Calu3 (cell line): ENCODE data around the gene PINK1. TPM values are rescaled to one million over a fixed set of nuclear protein-coding genes. Genes with fewer than 3 reads are reported as not detected.
A peak's percentile ranks its signal among the peaks of the same experiment; 100 is the strongest.

Experiments
- BruUV-seq: library from RNA; stranded (reverse); fragments of 400-500 nt; replicated peaks from 2 replicates; lab custom pipeline; 2021; lab: Mats Ljungman, UMichigan
- CTCF ChIA-PET: fragments of 300-600 bp; sonication (Branson Sonifier 250); formaldehyde crosslinking; loops from one replicate; lab custom pipeline; 2022; ENCODE audit warnings: antibody characterized with exemption; lab: Charles Lee
- DNase-seq: peaks from one replicate; pipeline ENCODE4 v3.0.0; 2022
- H3K27ac Mint-ChIP-seq: one replicate; pipeline ENCODE4 v1.8.0; 2022; ENCODE audit warnings: mixed read lengths; ENCODE audit not compliant: unreplicated experiment
- H3K27me3 Mint-ChIP-seq: one replicate; pipeline ENCODE4 v1.8.0; 2022; ENCODE audit warnings: mixed read lengths; ENCODE audit not compliant: unreplicated experiment
- H3K36me3 Mint-ChIP-seq: one replicate; pipeline ENCODE4 v1.8.0; 2022; ENCODE audit warnings: mild to moderate bottlenecking, moderate library complexity, mixed read lengths; ENCODE audit not compliant: insufficient read depth, unreplicated experiment
- H3K4me1 Mint-ChIP-seq: one replicate; pipeline ENCODE4 v1.8.0; 2022; ENCODE audit warnings: mild to moderate bottlenecking, low read depth, mixed read lengths; ENCODE audit not compliant: unreplicated experiment
- H3K4me3 Mint-ChIP-seq: one replicate; pipeline ENCODE4 v1.8.0; 2022; ENCODE audit warnings: mild to moderate bottlenecking, low read depth, moderate library complexity, mixed read lengths; ENCODE audit not compliant: unreplicated experiment
- H3K9me3 Mint-ChIP-seq: one replicate; pipeline ENCODE4 v1.8.0; 2022; ENCODE audit warnings: low read depth, mixed read lengths; ENCODE audit not compliant: unreplicated experiment
- intact Hi-C: fragments of 100-400 bp; cut with micrococcal nuclease; formaldehyde crosslinking; loops from one replicate; pipeline ENCODE4 v1.10.0; 2022; ENCODE audit not compliant: unreplicated experiment
- total RNA-seq: library from RNA; stranded (reverse); gene quantifications from 2 replicates; pipeline ENCODE4 v1.2.3, GENCODE V29; 2022
- TF ChIP-seq, protein P1 (sequence below): fragments of 200-600 bp; IDR thresholded peaks from one replicate; pipeline ENCODE4 v1.8.0; 2022; ENCODE audit warnings: antibody characterized with exemption; ENCODE audit not compliant: unreplicated experiment

PINK1 gene
- total RNA-seq, 1 experiment from 2014 or later, result 11.2 TPM

DNA sequence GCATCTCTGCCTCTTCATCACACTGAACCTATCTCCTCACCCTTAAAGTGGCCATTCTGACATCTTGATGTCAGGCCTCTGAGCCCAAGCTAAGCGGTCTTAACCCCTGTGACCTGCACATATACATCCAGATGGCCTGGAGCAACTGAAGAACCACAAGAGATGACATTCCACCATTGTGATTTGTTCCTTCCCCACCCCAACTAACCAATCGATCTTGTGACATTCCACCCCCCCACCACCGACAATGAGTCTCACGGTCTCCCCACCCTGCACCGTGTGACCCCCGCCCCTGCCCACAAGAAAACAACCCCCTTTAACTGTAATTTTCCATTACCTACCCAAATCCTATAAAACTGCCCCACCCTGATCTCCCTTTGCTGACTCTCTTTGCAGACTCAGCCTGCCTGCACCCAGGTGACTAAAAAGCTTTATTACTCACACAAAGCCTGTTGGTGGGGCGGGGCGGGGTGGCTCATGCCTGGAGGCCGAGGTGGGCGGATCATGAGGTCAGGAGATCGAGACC lies 21.0 kb upstream of the PINK1 start:
- Mint-ChIP-seq H3K4me3 (peak overlapping the region; percentile 10), H3K27me3 (no peaks in the 10 kb centered on the region), H3K27ac (peak overlapping the region; percentile 78), H3K9me3 (no peaks in the 10 kb centered on the region), H3K4me1 (peaks cover 27% of the 10 kb centered on the region), H3K36me3 (peaks cover 18% of the 10 kb centered on the region)
- intact Hi-C loops, result no loop called here
- DNase-seq, result peak; percentile 49
- CTCF ChIA-PET, result no interaction called here
- TF ChIP-seq, protein P1, sequence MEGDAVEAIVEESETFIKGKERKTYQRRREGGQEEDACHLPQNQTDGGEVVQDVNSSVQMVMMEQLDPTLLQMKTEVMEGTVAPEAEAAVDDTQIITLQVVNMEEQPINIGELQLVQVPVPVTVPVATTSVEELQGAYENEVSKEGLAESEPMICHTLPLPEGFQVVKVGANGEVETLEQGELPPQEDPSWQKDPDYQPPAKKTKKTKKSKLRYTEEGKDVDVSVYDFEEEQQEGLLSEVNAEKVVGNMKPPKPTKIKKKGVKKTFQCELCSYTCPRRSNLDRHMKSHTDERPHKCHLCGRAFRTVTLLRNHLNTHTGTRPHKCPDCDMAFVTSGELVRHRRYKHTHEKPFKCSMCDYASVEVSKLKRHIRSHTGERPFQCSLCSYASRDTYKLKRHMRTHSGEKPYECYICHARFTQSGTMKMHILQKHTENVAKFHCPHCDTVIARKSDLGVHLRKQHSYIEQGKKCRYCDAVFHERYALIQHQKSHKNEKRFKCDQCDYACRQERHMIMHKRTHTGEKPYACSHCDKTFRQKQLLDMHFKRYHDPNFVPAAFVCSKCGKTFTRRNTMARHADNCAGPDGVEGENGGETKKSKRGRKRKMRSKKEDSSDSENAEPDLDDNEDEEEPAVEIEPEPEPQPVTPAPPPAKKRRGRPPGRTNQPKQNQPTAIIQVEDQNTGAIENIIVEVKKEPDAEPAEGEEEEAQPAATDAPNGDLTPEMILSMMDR, result no peak
- BruUV-seq, result no TSS peak

DNA sequence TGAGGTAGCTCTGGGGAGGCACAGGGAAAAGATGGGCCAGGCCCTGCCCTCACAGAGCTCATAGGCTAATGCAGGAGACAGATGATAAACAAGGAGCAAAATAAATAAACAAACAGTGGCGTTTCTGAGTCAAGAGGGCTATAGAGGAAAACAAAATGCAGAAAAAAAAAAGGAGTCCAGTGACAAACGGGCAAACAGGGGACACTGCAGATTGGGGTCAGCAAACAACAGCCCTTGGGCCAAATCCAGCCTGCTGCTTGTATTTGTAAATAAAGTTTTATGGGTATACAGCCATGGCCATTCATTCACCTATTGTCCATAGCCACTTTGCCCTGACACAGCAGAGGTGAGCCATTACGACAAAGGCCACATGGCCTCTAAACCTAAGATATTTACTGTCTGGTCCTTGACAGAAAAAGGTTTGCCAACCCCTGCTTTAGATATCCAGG lies 19.1 kb upstream of the PINK1 start:
- Mint-ChIP-seq H3K27ac (peak overlapping the region; percentile 91), H3K9me3 (no peaks in the 10 kb centered on the region), H3K4me3 (no peak overlapping the region), H3K36me3 (peaks cover 18% of the 10 kb centered on the region), H3K27me3 (no peaks in the 10 kb centered on the region), H3K4me1 (peaks cover 27% of the 10 kb centered on the region)
- CTCF ChIA-PET, result interaction anchor here (0.6 to 1.8 kb wide), 5 partner anchors 19 to 585 kb away, joined by 3 to 8 read pairs (median 3); partner anchors contain the start of genes CDA and PINK1
- BruUV-seq, result no TSS peak
- intact Hi-C loops, result no loop called here
- no peak for DNase-seq
- TF ChIP-seq, protein P1, result no peak

DNA sequence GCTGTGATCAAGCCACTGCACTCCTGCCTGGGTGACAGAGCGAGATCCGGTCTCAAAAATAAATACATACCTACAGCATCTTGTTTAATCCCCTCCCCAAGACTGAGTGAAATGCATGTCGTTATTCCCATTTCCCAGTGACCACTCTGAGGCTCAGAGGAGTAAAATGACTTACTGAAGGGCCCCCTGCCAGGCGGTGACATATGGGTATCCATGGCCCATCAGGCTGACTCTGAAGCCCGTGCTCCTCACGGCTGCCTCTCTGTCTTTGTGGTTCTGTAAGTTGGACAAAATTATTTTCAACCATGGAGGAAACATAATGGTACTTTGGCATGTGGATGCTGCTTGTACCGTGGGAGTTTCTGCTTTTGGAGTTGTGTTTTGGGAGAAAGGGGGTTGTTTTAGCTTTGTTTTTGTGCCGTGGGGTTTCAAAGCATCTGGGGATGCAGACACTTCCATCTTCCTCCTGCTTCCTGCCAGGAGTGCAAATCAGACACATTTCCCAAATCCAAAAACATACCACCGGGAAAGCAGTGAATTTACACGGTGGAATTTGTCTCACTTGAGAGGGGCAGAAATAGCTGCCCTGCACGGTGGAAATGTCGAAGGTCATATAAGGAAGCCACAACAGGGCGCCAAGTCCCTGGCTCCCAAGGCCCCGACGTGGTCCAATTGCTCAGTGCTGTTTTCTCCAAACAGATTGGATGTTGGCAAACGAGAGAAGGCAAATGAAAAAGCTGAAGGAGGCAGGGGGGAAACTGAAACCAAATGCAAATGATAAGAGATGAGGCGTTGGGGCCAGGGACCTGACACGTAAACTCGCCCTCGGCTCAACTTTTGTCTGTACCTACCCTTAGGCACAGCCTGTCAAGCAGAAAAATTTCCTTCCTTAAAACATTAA lies 17.1 kb upstream of the PINK1 start:
- no peak for DNase-seq
- H3K4me3 Mint-ChIP-seq, result no peak overlapping the region
- peaks cover 18% of the 10 kb centered on the region for H3K36me3 Mint-ChIP-seq
- H3K27ac Mint-ChIP-seq, result no peak overlapping the region
- TF ChIP-seq, protein P1, result no peak
- H3K4me1 Mint-ChIP-seq, result peaks cover 27% of the 10 kb centered on the region
- intact Hi-C loops, result no loop called here
- H3K27me3 Mint-ChIP-seq, result no peaks in the 10 kb centered on the region
- no TSS peak for BruUV-seq
- CTCF ChIA-PET, result no interaction called here
- no peaks in the 10 kb centered on the region for H3K9me3 Mint-ChIP-seq

DNA sequence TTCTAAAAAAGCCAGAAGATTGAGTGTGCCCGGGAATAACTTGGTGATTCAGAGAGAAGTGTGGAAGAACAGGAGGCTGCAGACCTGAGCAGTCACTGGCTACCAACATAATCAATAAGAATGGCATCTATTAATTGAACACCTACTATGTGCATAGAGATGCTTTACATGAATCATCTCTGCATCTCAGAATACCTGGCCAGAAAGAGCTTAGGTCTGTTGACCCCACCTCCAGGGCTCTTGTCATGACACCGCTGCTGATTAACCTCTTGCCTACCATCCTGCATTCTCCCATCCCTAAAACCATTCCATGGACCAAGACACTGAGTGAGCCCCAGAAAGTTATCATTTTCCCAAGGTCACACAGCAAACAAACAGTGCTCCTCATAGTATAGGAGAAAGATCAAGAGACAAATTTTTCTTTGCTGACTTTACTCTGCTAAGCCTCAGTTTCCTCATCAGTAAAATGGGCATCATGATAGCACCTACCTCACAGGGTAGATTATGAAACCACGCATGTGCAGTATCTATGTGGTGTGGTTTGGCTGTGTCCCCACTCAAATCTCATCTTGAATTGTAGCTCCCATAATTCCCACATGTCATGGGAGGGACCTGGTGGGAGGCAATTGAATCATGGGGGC lies 16.3 kb upstream of the PINK1 start:
- no peak overlapping the region for H3K27ac Mint-ChIP-seq
- TF ChIP-seq, protein P1, result no peak
- intact Hi-C loops, result no loop called here
- no peak overlapping the region for H3K4me3 Mint-ChIP-seq
- no TSS peak for BruUV-seq
- H3K36me3 Mint-ChIP-seq, result peaks cover 17% of the 10 kb centered on the region
- DNase-seq, result no peak
- no peaks in the 10 kb centered on the region for H3K27me3 Mint-ChIP-seq
- CTCF ChIA-PET, result no interaction called here
- H3K9me3 Mint-ChIP-seq, result no peaks in the 10 kb centered on the region
- peaks cover 25% of the 10 kb centered on the region for H3K4me1 Mint-ChIP-seq
